GM13977 (cell line): ENCODE data around the gene TTC36.
"Not testable (repeated sequence)": the region's sequence is repeated elsewhere in the genome, so short reads cannot be mapped to it uniquely, and the experiment has no call there.

ENCODE experiments used
- DNase-seq: peaks from one replicate; pipeline ENCODE4 v3.0.0; 2012; ENCODE audit warnings: low spot score
- CTCF ChIP-seq: IDR thresholded peaks from 2 replicates; pipeline ENCODE4 v1.5.1; 2012; ENCODE audit warnings: mild to moderate bottlenecking, control low read depth; ENCODE audit not compliant: insufficient read depth; ENCODE audit errors: extremely low read depth, missing control alignments
- in situ Hi-C: fragments of 300-500 bp; cut with MboI; formaldehyde crosslinking; loops from one replicate; pipeline ENCODE4 v1.12.0; 2022; ENCODE audit warnings: low sequenced_read_pairs, low pct_unique_long_range_greater_than_20kb, mixed read lengths, inconsistent platforms; ENCODE audit not compliant: unreplicated experiment

TTC36 gene

GRCh38 chr11:118574636-118575035, 47.4 kb downstream of the TTC36 start:
- TF ChIP-seq CTCF: no peak
- DNase-seq: no peak
- in situ Hi-C loops: no loop called here

GRCh38 chr11:118577995-118578394, 50.7 kb downstream of the TTC36 start:
- DNase-seq, in situ Hi-C loops: not testable (repeated sequence)
